Right atrium auricular region (tissue), 2 donors: Measurements from ENCODE around the gene PDXK. TPM values are rescaled to one million over a fixed set of nuclear protein-coding genes. Genes with fewer than 3 reads are reported as not detected.
A peak's percentile ranks its signal among the peaks of the same experiment; 100 is the strongest.

Experiments
- DNase-seq: peaks from one replicate; pipeline ENCODE4 v3.0.0-alpha.2; 2019; ENCODE audit warnings: low spot score
- H3K27ac ChIP-seq, 2 donors: fragments of 200-600 bp; sonication (generic); 1 replicate in 1 of 2; 2 replicates in 1 of 2; pipeline ENCODE4 v1.5.1; 2016 to 2019
- H3K27me3 ChIP-seq, 2 donors: fragments of 200-600 bp; sonication (generic); one replicate each; pipeline versions ENCODE4 v1.5.1 to v1.6.0; 2017 to 2019
- H3K36me3 ChIP-seq: fragments of 200-600 bp; sonication (generic); one replicate; pipeline ENCODE4 v1.5.1; 2016
- H3K4me1 ChIP-seq, 2 donors: fragments of 200-600 bp; sonication (generic); one replicate each; pipeline versions ENCODE4 v1.5.1 to v1.6.0; 2017 to 2019
- H3K4me3 ChIP-seq, 2 donors: fragments of 200-600 bp; sonication (generic); 1 replicate in 1 of 2; 2 replicates in 1 of 2; pipeline ENCODE4 v1.5.1; 2017 to 2019; ENCODE audit warnings: mild to moderate bottlenecking in 1 of 2, moderate library complexity in 1 of 2
- H3K9me3 ChIP-seq, 2 donors: fragments of 200-600 bp; sonication (generic); one replicate each; pipeline ENCODE4 v1.5.1; 2019
- total RNA-seq, 2 donors: library from RNA; depleted of rRNA; stranded (reverse); fragments of >200 nt; gene quantifications; one replicate each; pipeline ENCODE4 v1.1.0, GENCODE V29; 2016
- TF ChIP-seq, protein P1 (sequence below), 2 donors: fragments of 200-600 bp; sonication (generic); IDR thresholded peaks; one replicate each; pipeline ENCODE4 v1.5.1; 2019; ENCODE audit warnings: antibody characterized with exemption in 2 of 2

PDXK gene
- total RNA-seq, 2 donors from 2014 or later: 29.1 to 45.7 TPM

DNA sequence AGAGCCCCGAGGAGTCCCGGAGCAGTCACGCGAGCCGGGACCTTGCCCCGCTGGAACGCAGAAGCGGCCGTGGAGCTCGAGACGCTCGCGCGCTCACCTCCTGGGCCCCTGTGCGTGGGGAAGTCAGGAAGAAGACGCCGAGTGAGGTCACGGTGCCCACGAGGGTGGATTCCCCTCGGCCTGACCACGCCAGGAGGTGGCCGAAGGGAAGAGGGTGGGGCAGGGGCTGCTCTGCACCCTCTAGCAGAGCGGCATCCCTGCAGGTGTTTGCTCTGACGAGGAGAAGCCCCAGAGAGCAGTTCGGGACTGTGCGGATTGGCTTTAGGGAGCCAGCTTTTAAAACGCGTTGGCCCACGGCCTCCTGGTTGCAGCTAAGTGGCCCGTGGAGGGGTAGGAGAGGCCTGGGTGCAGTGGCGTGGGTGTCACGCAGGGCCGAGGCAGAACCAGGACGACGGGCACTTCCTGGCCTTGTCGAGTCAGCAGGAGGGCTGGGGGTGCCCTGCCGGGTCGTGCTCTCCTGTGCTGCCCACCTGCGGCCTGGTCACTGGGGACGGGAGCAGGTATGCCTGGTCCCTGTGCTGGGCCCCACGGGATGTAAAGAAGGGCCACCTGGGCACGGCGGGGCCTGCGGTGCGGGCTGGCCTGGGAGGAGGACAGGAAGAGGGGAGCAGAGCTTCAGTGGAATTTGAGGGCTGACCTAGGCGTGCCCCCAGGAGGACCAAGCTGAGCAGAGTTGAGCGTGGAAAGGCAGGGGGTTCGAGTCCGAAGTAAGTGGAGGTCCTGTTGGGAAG is 1.0 kb downstream of the PDXK start:
- Histone ChIP-seq H3K4me3 (peak overlapping the region; percentile 84 to 94), H3K36me3 (peaks cover 5% of the 10 kb centered on the region), H3K27me3 (no peaks in the 10 kb centered on the region), H3K9me3 (no peaks in the 10 kb centered on the region), H3K4me1 (peaks cover 0 to 35% of the 10 kb centered on the region in 2 donors), H3K27ac (peak overlapping the region; percentile 88 to 90)
- TF ChIP-seq, protein P1, sequence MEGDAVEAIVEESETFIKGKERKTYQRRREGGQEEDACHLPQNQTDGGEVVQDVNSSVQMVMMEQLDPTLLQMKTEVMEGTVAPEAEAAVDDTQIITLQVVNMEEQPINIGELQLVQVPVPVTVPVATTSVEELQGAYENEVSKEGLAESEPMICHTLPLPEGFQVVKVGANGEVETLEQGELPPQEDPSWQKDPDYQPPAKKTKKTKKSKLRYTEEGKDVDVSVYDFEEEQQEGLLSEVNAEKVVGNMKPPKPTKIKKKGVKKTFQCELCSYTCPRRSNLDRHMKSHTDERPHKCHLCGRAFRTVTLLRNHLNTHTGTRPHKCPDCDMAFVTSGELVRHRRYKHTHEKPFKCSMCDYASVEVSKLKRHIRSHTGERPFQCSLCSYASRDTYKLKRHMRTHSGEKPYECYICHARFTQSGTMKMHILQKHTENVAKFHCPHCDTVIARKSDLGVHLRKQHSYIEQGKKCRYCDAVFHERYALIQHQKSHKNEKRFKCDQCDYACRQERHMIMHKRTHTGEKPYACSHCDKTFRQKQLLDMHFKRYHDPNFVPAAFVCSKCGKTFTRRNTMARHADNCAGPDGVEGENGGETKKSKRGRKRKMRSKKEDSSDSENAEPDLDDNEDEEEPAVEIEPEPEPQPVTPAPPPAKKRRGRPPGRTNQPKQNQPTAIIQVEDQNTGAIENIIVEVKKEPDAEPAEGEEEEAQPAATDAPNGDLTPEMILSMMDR (IDR thresholded peaks at IDR 0.05): no peak
- DNase-seq: no peak

DNA sequence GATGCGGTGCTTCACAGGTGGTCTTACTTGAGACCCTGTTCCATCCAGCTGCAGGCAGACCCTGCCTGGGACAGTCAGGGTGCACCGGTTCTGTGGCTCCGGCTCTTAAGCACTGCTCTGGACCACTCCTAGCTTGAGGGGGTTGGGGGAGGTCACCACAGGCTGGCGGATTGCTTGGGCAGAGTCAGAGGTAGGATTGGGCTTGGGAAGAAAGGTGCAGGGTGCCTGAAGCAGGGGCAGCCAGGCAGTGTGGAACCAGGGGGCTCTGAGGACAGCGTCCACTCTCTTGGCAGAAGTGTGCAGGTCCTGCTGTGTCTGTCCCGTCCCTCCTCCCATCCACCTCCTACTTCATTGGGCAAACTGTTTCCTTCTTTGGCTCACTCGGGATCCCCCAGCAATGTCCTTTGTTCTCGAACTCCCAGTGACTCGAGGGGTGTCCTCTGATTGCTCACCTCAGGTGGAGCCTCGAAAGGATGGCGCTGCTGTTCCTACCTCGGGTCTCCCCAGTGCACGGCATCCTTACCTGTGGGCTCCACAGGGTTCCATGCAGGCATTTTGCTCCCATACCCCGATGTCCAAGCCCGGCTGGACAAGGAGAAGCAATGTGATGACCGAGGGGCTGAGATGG is 1.7 kb downstream of the PDXK start:
- Histone ChIP-seq H3K36me3 (peaks cover 5% of the 10 kb centered on the region), H3K9me3 (no peaks in the 10 kb centered on the region), H3K27me3 (no peaks in the 10 kb centered on the region), H3K4me1 (peaks cover 0 to 40% of the 10 kb centered on the region in 2 donors), H3K4me3 (peak overlapping the region; percentile 84 to 94), H3K27ac (peak overlapping the region in 1 of 2 donors; percentile 90)
- no peak for DNase-seq
- TF ChIP-seq, protein P1 (IDR thresholded peaks at IDR 0.05): no peak

DNA sequence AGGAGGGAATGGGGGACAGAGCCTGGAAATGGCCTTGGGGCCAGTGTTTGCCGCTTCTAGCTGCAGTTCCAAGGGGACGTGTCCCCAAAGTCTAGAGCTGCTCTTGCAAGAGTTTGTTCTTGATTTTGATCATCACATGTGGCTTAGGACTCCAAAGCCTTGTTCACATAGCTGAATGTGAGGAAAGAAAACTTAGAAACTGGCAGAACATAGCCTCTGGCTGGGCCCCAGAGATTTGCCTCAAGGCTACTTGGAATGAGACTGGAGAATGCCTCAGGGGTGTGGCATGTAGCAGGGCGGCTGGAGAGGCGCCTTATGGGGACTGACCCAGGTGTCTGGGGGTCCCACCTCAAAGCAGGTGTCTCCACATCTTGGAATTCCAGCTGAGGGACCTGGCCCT is 2.3 kb downstream of the PDXK start:
- H3K4me3 ChIP-seq: no peak overlapping the region
- TF ChIP-seq, protein P1 (IDR thresholded peaks at IDR 0.05): no peak

DNA sequence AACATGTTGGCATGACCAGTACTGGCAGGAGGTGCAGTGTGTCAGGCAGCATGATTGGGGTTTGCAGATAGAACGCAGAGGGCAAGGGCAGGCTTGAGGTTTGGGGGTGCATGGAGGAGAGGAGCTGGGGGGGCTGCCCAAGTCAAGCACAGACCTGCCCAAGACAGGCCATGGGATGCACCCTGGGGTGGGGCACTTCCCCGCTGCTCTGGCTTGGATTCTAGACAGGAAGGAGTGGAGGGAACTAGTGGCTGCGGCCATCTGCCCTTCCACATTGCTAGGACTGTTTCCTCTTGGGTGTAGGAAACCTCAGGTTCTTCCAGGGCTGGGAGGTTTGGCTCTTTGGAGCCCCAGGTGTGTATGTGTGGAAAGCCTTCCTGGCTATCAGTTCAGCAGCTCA is 3.0 kb downstream of the PDXK start:
- H3K4me3 ChIP-seq: no peak overlapping the region
- H3K4me1 ChIP-seq: peaks cover 0 to 52% of the 10 kb centered on the region in 2 donors

More for the DNA sequence above, 2.3 kb downstream of the PDXK start:
- peak overlapping the region in 1 of 2 donors; percentile 3 for H3K27ac ChIP-seq
- DNase-seq: no peak
- peaks cover 5% of the 10 kb centered on the region for H3K36me3 ChIP-seq
- no peaks in the 10 kb centered on the region for H3K9me3 ChIP-seq
- peaks cover 0 to 45% of the 10 kb centered on the region in 2 donors for H3K4me1 ChIP-seq
- H3K27me3 ChIP-seq: no peaks in the 10 kb centered on the region

DNA sequence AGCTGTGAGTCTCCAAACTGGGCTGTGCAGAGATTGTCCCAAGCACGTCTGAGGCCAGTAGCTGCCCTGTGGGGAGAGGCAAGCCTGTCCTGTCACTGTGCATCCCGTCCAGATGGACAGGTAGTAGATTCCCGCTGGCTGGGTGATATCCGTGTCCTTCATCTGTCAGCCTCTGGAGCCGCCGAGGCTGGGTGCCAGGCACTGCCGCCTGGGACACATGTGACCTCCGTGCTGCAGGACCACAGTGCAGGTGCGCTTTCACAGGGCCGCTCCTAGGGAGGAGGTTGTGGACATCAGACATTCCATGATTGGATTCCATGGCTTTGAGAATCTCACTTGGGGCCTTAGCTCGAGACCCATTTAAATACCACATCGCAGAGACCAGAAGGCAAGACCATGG is 4.7 kb downstream of the PDXK start:
- Histone ChIP-seq H3K9me3 (no peaks in the 10 kb centered on the region), H3K4me1 (peaks cover 0 to 63% of the 10 kb centered on the region in 2 donors), H3K27me3 (no peaks in the 10 kb centered on the region), H3K27ac (no peak overlapping the region), H3K36me3 (peaks cover 5% of the 10 kb centered on the region), H3K4me3 (no peak overlapping the region)
- DNase-seq: no peak
- TF ChIP-seq, protein P1 (IDR thresholded peaks at IDR 0.05): no peak

More for the DNA sequence above, 3.0 kb downstream of the PDXK start:
- H3K27me3 ChIP-seq: no peaks in the 10 kb centered on the region
- no peak for DNase-seq
- H3K36me3 ChIP-seq: peaks cover 5% of the 10 kb centered on the region
- no peak overlapping the region for H3K27ac ChIP-seq
- H3K9me3 ChIP-seq: no peaks in the 10 kb centered on the region
- TF ChIP-seq, protein P1 (IDR thresholded peaks at IDR 0.05): no peak
